RKO (cell line): ENCODE measurements around the gene ARHGEF3.

Source experiments
- DNase-seq: peaks from one replicate; pipeline ENCODE4 v3.0.0-alpha.2; 2016; ENCODE audit warnings: low spot score

Gene ARHGEF3

GRCh38 chr3:56795097-56795828 is 6.5 kb downstream of the ARHGEF3 start:
- no peak for DNase-seq

- no peak for DNase-seq
Observed at GRCh38 chr3:56792193-56792592, 9.6 kb downstream of the ARHGEF3 start.

- no peak for DNase-seq
Observed at GRCh38 chr3:56790016-56790821, 11.5 kb downstream of the ARHGEF3 start.

GRCh38 chr3:56789076-56789475 is 12.7 kb downstream of the ARHGEF3 start:
- DNase-seq: no peak

- DNase-seq: no peak
Observed at GRCh38 chr3:56788521-56788920, 13.2 kb downstream of the ARHGEF3 start.

- no peak for DNase-seq
Observed at GRCh38 chr3:56787784-56788256, 13.9 kb downstream of the ARHGEF3 start.

GRCh38 chr3:56787258-56787775 is 14.4 kb downstream of the ARHGEF3 start:
- DNase-seq: no peak

- DNase-seq: no peak
Observed at GRCh38 chr3:56785499-56785898, 16.2 kb downstream of the ARHGEF3 start.

- no peak for DNase-seq
Observed at GRCh38 chr3:56784448-56785001, 17.2 kb downstream of the ARHGEF3 start.

- DNase-seq: no peak
Observed at GRCh38 chr3:56783644-56784447, 17.9 kb downstream of the ARHGEF3 start.

- DNase-seq: no peak
Observed at GRCh38 chr3:56782906-56783305, 18.8 kb downstream of the ARHGEF3 start.

- no peak for DNase-seq
Observed at GRCh38 chr3:56782215-56782614, 19.5 kb downstream of the ARHGEF3 start.

GRCh38 chr3:56781762-56782161 is 20.0 kb downstream of the ARHGEF3 start:
- DNase-seq: no peak

GRCh38 chr3:56780936-56781335 is 20.8 kb downstream of the ARHGEF3 start:
- DNase-seq: no peak

GRCh38 chr3:56778893-56779292 is 22.9 kb downstream of the ARHGEF3 start:
- DNase-seq: no peak

- no peak for DNase-seq
Observed at GRCh38 chr3:56776556-56776950, 25.2 kb downstream of the ARHGEF3 start.

GRCh38 chr3:56775838-56776555 is 25.8 kb downstream of the ARHGEF3 start:
- no peak for DNase-seq

GRCh38 chr3:56775445-56775837 is 26.3 kb downstream of the ARHGEF3 start:
- DNase-seq: no peak

- no peak for DNase-seq
Observed at GRCh38 chr3:56773986-56774385, 27.8 kb downstream of the ARHGEF3 start.

- no peak for DNase-seq
Observed at GRCh38 chr3:56772952-56773938, 28.5 kb downstream of the ARHGEF3 start.
